K562 (cell line): ENCODE data around the gene GSPT2. TPM values are rescaled to one million over a fixed set of nuclear protein-coding genes. Genes with fewer than 3 reads are reported as not detected.
A peak's percentile ranks its signal among the peaks of the same experiment; 100 is the strongest.

Experiments
- BRF1 ChIP-seq: IDR thresholded peaks from 3 replicates; pipeline ENCODE4 v1.6.1; 2011; ENCODE audit warnings: borderline replicate concordance, mild to moderate bottlenecking; ENCODE audit not compliant: insufficient read length; ENCODE audit errors: extremely low read depth
- DDX20 ChIP-seq: fragments of 450-650 bp; IDR thresholded peaks from 2 replicates; pipeline ENCODE4 v1.6.1; 2016; ENCODE audit warnings: missing genetic modification characterization, low read depth, mild to moderate bottlenecking, missing compliant biosample characterization, moderate library complexity
- FOS ChIP-seq: IDR thresholded peaks from 3 replicates; pipeline ENCODE4 v1.6.1; 2011; ENCODE audit not compliant: insufficient read length; ENCODE audit errors: extremely low read depth
- GABPA ChIP-seq: fragments of 200-800 bp; sonication (Bioruptor generic); conservative IDR thresholded peaks from 2 replicates; pipeline ENCODE4 v1.6.1; 2016; ENCODE audit warnings: low read depth, missing genetic modification characterization, missing compliant biosample characterization
- GABPB1 ChIP-seq: sonication (generic); formaldehyde crosslinking; IDR thresholded peaks from 2 replicates; pipeline ENCODE4 v1.8.0; 2022; ENCODE audit warnings: mild to moderate bottlenecking, missing genetic modification reagents
- MTA3 ChIP-seq: fragments of 450-650 bp; formaldehyde crosslinking; IDR thresholded peaks from 2 replicates; pipeline ENCODE4 v1.6.1; 2017; ENCODE audit warnings: mild to moderate bottlenecking, borderline replicate concordance
- NR2C2 ChIP-seq, 2 experiments: fragments of 200-800 bp in 1 of 2; sonication (Bioruptor generic) in 1 of 2; sonication (generic) in 1 of 2; formaldehyde crosslinking in 1 of 2; IDR thresholded peaks; 2 replicates each; pipeline versions ENCODE4 v1.6.1 to v1.8.0; 2016 to 2022; ENCODE audit warnings: mild to moderate bottlenecking in 1 of 2, missing compliant biosample characterization in 1 of 2, missing genetic modification characterization in 1 of 2, missing genetic modification reagents in 1 of 2
- POLR2H ChIP-seq: IDR thresholded peaks from 2 replicates; pipeline ENCODE4 v1.6.1; 2016; ENCODE audit warnings: missing genetic modification characterization, low read depth, mild to moderate bottlenecking, control low read depth, missing compliant biosample characterization, moderate library complexity
- POU5F1 ChIP-seq: fragments of 150-350 bp; IDR thresholded peaks from 2 replicates; pipeline ENCODE4 v1.6.1; 2014; ENCODE audit warnings: borderline replicate concordance, low read length, low read depth, mild to moderate bottlenecking; ENCODE audit not compliant: partially characterized antibody
- SLC30A9 ChIP-seq: fragments of 250-450 bp; sonication (Bioruptor Pico); IDR thresholded peaks from 2 replicates; pipeline ENCODE4 v1.8.0; 2022; ENCODE audit warnings: mild to moderate bottlenecking, moderate library complexity
- SMARCA4 ChIP-seq: fragments of 450-650 bp; IDR thresholded peaks from 2 replicates; pipeline ENCODE4 v1.6.1; 2016
- SRF ChIP-seq, 2 experiments: fragments of 250-450, 450-650 bp in 1 of 2; sonication (Bioruptor Pico) in 1 of 2; sonication (generic) in 1 of 2; formaldehyde crosslinking; IDR thresholded peaks; 2 replicates each; pipeline versions ENCODE4 v1.5.0 to v1.5.1; 2020 to 2022; ENCODE audit warnings: mild to moderate bottlenecking in 1 of 2, missing genetic modification reagents in 1 of 2
- TAL1 ChIP-seq: fragments of 450-650 bp; IDR thresholded peaks from 2 replicates; pipeline ENCODE4 v1.6.1; 2016; ENCODE audit warnings: mild to moderate bottlenecking
- ZFP30 ChIP-seq: fragments of 250-450 bp; sonication (Bioruptor Pico); IDR thresholded peaks from 2 replicates; pipeline ENCODE4 v1.8.0; 2022; ENCODE audit warnings: moderate library complexity, mild to moderate bottlenecking, inconsistent platforms, borderline replicate concordance
- ZNF316 ChIP-seq: fragments of 450-650 bp; IDR thresholded peaks from 2 replicates; pipeline ENCODE4 v1.6.1; 2016
- ZNF668 ChIP-seq: fragments of 250-450 bp; sonication (Bioruptor Pico); IDR thresholded peaks from 2 replicates; pipeline ENCODE4 v1.8.0; 2022; ENCODE audit warnings: mild to moderate bottlenecking, inconsistent platforms
- polyA plus RNA-seq, 8 experiments: library from polyadenylated mRNA; depleted of rRNA in 4 of 8; stranded (reverse) in 5 of 8; unstranded in 3 of 8; fragments of >200 nt; fragmentation: Nextera tagmentation in 2 of 8; fragmentation: Illumina TruSeq in 1 of 8; extraction: Ambion mirVana in 2 of 8; extraction: Trizol in 1 of 8; gene quantifications; 2 replicates each; pipeline versions ENCODE4 v1.2.1 to v1.2.3, GENCODE V29; 2011 to 2014; ENCODE audit warnings: inconsistent platforms in 1 of 8, missing spikeins in 1 of 8
- total RNA-seq, 7 experiments: library from RNA; depleted of rRNA in 6 of 7; stranded (reverse); fragments of >200 nt in 6 of 7; fragmentation: Illumina TruSeq in 2 of 7; extraction: Trizol in 2 of 7; gene quantifications; 2 replicates each; pipeline versions ENCODE4 v1.2.1 to v1.2.3, GENCODE V29; 2011 to 2021; ENCODE audit warnings: low replicate concordance in 1 of 7
- TF ChIP-seq, protein P1 (sequence below), 2 experiments: fragments of 450-650 bp in 1 of 2; IDR thresholded peaks; 2 replicates each; pipeline ENCODE4 v1.6.1; 2011 to 2017; ENCODE audit warnings: low read depth in 2 of 2, antibody characterized with exemption in 1 of 2, borderline replicate concordance in 1 of 2, low read length in 1 of 2, mild to moderate bottlenecking in 1 of 2, mixed read lengths in 1 of 2; ENCODE audit not compliant: control insufficient read depth in 1 of 2
- TF ChIP-seq, protein P2 (sequence below): sonication (generic); formaldehyde crosslinking; IDR thresholded peaks from 2 replicates; pipeline ENCODE4 v1.8.0; 2022; ENCODE audit warnings: missing genetic modification reagents, mild to moderate bottlenecking, moderate library complexity, borderline replicate concordance

Gene GSPT2
- total and polyA plus RNA-seq, 9 of the 15 experiments (the other 6 are each of a cell fraction or from before 2014, with no cell fraction given) = 0.93 to 4.2 (median 3.4) TPM

GRCh38 chrX:51743179-51743957 lies at the start of gene GSPT2 (continued):
- TF ChIP-seq ZNF668 (CRISPR knock-in tag) = no peak
- no peak for TF ChIP-seq SRF (CRISPR knock-in tag; IDR thresholded peaks at IDR 0.05)
- no peak for TF ChIP-seq BRF1
- TF ChIP-seq, protein P1, sequence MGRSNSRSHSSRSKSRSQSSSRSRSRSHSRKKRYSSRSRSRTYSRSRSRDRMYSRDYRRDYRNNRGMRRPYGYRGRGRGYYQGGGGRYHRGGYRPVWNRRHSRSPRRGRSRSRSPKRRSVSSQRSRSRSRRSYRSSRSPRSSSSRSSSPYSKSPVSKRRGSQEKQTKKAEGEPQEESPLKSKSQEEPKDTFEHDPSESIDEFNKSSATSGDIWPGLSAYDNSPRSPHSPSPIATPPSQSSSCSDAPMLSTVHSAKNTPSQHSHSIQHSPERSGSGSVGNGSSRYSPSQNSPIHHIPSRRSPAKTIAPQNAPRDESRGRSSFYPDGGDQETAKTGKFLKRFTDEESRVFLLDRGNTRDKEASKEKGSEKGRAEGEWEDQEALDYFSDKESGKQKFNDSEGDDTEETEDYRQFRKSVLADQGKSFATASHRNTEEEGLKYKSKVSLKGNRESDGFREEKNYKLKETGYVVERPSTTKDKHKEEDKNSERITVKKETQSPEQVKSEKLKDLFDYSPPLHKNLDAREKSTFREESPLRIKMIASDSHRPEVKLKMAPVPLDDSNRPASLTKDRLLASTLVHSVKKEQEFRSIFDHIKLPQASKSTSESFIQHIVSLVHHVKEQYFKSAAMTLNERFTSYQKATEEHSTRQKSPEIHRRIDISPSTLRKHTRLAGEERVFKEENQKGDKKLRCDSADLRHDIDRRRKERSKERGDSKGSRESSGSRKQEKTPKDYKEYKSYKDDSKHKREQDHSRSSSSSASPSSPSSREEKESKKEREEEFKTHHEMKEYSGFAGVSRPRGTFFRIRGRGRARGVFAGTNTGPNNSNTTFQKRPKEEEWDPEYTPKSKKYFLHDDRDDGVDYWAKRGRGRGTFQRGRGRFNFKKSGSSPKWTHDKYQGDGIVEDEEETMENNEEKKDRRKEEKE (IDR thresholded peaks at IDR 0.05; ENCODE audit: borderline replicate concordance in 1 of 2, control insufficient read depth in 1 of 2, low read depth in 2 of 2, low read length in 1 of 2) = no peak
- TF ChIP-seq ZFP30 = no peak
- TF ChIP-seq, protein P2, sequence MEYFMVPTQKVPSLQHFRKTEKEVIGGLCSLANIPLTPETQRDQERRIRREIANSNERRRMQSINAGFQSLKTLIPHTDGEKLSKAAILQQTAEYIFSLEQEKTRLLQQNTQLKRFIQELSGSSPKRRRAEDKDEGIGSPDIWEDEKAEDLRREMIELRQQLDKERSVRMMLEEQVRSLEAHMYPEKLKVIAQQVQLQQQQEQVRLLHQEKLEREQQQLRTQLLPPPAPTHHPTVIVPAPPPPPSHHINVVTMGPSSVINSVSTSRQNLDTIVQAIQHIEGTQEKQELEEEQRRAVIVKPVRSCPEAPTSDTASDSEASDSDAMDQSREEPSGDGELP (CRISPR knock-in tag) = no peak
- TF ChIP-seq NR2C2 (CRISPR knock-in tag; IDR thresholded peaks at IDR 0.05) = no peak
- TF ChIP-seq NR2C2 (tag; IDR thresholded peaks at IDR 0.05) = peak; percentile 52; the same call in 1 of the 2 replicates
- no peak for TF ChIP-seq ZNF316
- no peak for TF ChIP-seq SMARCA4
- no peak for TF ChIP-seq DDX20
- TF ChIP-seq POU5F1 = no peak
- TF ChIP-seq GABPA (tag) = peak; percentile 82
- no peak for TF ChIP-seq FOS
- no peak for TF ChIP-seq TAL1
- TF ChIP-seq GABPB1 (CRISPR knock-in tag) = no peak
- TF ChIP-seq SLC30A9 (CRISPR knock-in tag) = no peak
- no peak for TF ChIP-seq POLR2H (tag)
- peak; percentile 37; the same call in 1 of the 2 replicates for TF ChIP-seq MTA3
